Measurements from ENCODE around the gene RNF220.
"Not testable (repeated sequence)": the region's sequence is repeated elsewhere in the genome, so short reads cannot be mapped to it uniquely, and the experiment has no call there.

RNF220 gene

GRCh38 chr1:44696101-44696500 lies 291.0 kb downstream of the RNF220 start:
- peaks cover 53% of the 10 kb centered on the region for H3K4me1 ChIP-seq (ENCODE audit: control insufficient read depth, low read length)

GRCh38 chr1:44696789-44697345 lies 291.8 kb downstream of the RNF220 start:
- Histone ChIP-seq H3K27ac (ENCODE audit: low read depth, low read length) (no peak overlapping the region), H3K27me3 (ENCODE audit: control insufficient read depth, low read length) (no peaks in the 10 kb centered on the region), H3K4me3 (ENCODE audit: low read length) (no peak overlapping the region), H3K9me2 (replicated peaks; ENCODE audit: control insufficient read depth, low read length) (no peaks in the 10 kb centered on the region), H3F3A (ENCODE audit: control insufficient read depth, insufficient read depth) (peaks cover 4% of the 10 kb centered on the region; the same call in 1 of the 2 replicates), H3K36me3 (ENCODE audit: control insufficient read depth, low read length) (no peaks in the 10 kb centered on the region), H4K20me1 (ENCODE audit: control insufficient read depth, insufficient read depth, low read depth, low read length) (no peaks in the 10 kb centered on the region), H3K79me2 (ENCODE audit: control insufficient read depth, low read length) (no peaks in the 10 kb centered on the region), H3K4me1 (ENCODE audit: control insufficient read depth, low read length) (peaks cover 53% of the 10 kb centered on the region), H3K4me2 (ENCODE audit: low read length) (no peak overlapping the region), H3K9me3 (ENCODE audit: control insufficient read depth, insufficient read depth, low read length) (no peaks in the 10 kb centered on the region)
- TF ChIP-seq CTCF (IDR thresholded peaks at IDR 0.05; ENCODE audit: low read depth, low read length, poor library complexity, severe bottlenecking) (no peak), EZH2phosphoT487 (IDR thresholded peaks at IDR 0.05; ENCODE audit: borderline replicate concordance, low read length) (no peak)

More at GRCh38 chr1:44696101-44696500, 291.0 kb downstream of the RNF220 start:
- TF ChIP-seq CTCF (IDR thresholded peaks at IDR 0.05; ENCODE audit: low read depth, low read length, poor library complexity, severe bottlenecking) = no peak
- no peak for TF ChIP-seq EZH2phosphoT487 (IDR thresholded peaks at IDR 0.05; ENCODE audit: borderline replicate concordance, low read length)
- Histone ChIP-seq H3K27ac (ENCODE audit: low read depth, low read length) (no peak overlapping the region), H3K9me3 (ENCODE audit: control insufficient read depth, insufficient read depth, low read length) (no peaks in the 10 kb centered on the region), H3K36me3 (ENCODE audit: control insufficient read depth, low read length) (no peaks in the 10 kb centered on the region), H3F3A (ENCODE audit: control insufficient read depth, insufficient read depth) (peaks cover 4% of the 10 kb centered on the region; the same call in 1 of the 2 replicates), H4K20me1 (ENCODE audit: control insufficient read depth, insufficient read depth, low read depth, low read length) (no peaks in the 10 kb centered on the region), H3K9me2 (replicated peaks; ENCODE audit: control insufficient read depth, low read length) (no peaks in the 10 kb centered on the region), H3K4me2 (ENCODE audit: low read length) (no peak overlapping the region), H3K4me3 (ENCODE audit: low read length) (no peak overlapping the region), H3K79me2 (ENCODE audit: control insufficient read depth, low read length) (no peaks in the 10 kb centered on the region), H3K27me3 (ENCODE audit: control insufficient read depth, low read length) (no peaks in the 10 kb centered on the region)

GRCh38 chr1:44698138-44698537 lies 293.1 kb downstream of the RNF220 start:
- TF ChIP-seq EZH2phosphoT487 (IDR thresholded peaks at IDR 0.05; ENCODE audit: borderline replicate concordance, low read length) (no peak), CTCF (IDR thresholded peaks at IDR 0.05; ENCODE audit: low read depth, low read length, poor library complexity, severe bottlenecking) (no peak)
- no peak overlapping the region for H3K27ac ChIP-seq (ENCODE audit: low read depth, low read length)
- H3K36me3 ChIP-seq (ENCODE audit: control insufficient read depth, low read length) = no peaks in the 10 kb centered on the region
- peak overlapping the region; percentile 29 for H3K4me2 ChIP-seq (ENCODE audit: low read length)
- H3K9me3 ChIP-seq (ENCODE audit: control insufficient read depth, insufficient read depth, low read length) = no peaks in the 10 kb centered on the region
- no peaks in the 10 kb centered on the region for H3K27me3 ChIP-seq (ENCODE audit: control insufficient read depth, low read length)
- no peaks in the 10 kb centered on the region for H4K20me1 ChIP-seq (ENCODE audit: control insufficient read depth, insufficient read depth, low read depth, low read length)
- H3K9me2 ChIP-seq (replicated peaks; ENCODE audit: control insufficient read depth, low read length) = no peaks in the 10 kb centered on the region
- peaks cover 4% of the 10 kb centered on the region; the same call in 1 of the 2 replicates for H3F3A ChIP-seq (ENCODE audit: control insufficient read depth, insufficient read depth)
- H3K4me1 ChIP-seq (ENCODE audit: control insufficient read depth, low read length) = peaks cover 52% of the 10 kb centered on the region
- H3K4me3 ChIP-seq (ENCODE audit: low read length) = no peak overlapping the region
- no peaks in the 10 kb centered on the region for H3K79me2 ChIP-seq (ENCODE audit: control insufficient read depth, low read length)

- H3K27me3 ChIP-seq (ENCODE audit: control insufficient read depth, low read length); H3K9me2 ChIP-seq (replicated peaks; ENCODE audit: control insufficient read depth, low read length); H3K27ac ChIP-seq (ENCODE audit: low read depth, low read length); H3K4me2 ChIP-seq (ENCODE audit: low read length); H3K79me2 ChIP-seq (ENCODE audit: control insufficient read depth, low read length); H3K4me3 ChIP-seq (ENCODE audit: low read length); H3F3A ChIP-seq (ENCODE audit: control insufficient read depth, insufficient read depth); H3K36me3 ChIP-seq (ENCODE audit: control insufficient read depth, low read length); H4K20me1 ChIP-seq (ENCODE audit: control insufficient read depth, insufficient read depth, low read depth, low read length); H3K9me3 ChIP-seq (ENCODE audit: control insufficient read depth, insufficient read depth, low read length): not testable (repeated sequence)
- peaks cover 43% of the 10 kb centered on the region for H3K4me1 ChIP-seq (ENCODE audit: control insufficient read depth, low read length)
Observed at GRCh38 chr1:44699375-44699774, 294.3 kb downstream of the RNF220 start.
